ENCODE data around the gene GNB4. TPM values are rescaled to one million over a fixed set of nuclear protein-coding genes. Genes with fewer than 3 reads are reported as not detected.

Gene GNB4
- total RNA-seq, 1 experiment from 2014 or later: 83.3 TPM

GRCh38 chr3:179401561-179401960, 49.7 kb downstream of the GNB4 start:
- BruUV-seq (replicated peaks): no TSS peak
- TF ChIP-seq CTCF (conservative IDR thresholded peaks at IDR 0.05; ENCODE audit: low read depth, low read length) (no peak), EZH2 (IDR thresholded peaks at IDR 0.05; ENCODE audit: borderline replicate concordance, low read depth, low read length, poor library complexity, severe bottlenecking) (no peak)
- ChIA-PET CTCF (no interaction called here), POLR2A (ENCODE audit: low non-redundant PET) (no interaction called here)
- Histone ChIP-seq H3K36me3 (ENCODE audit: insufficient read depth, low read length, poor library complexity, severe bottlenecking) (peaks cover 38% of the 10 kb centered on the region), H3K27me3 (replicated peaks; ENCODE audit: insufficient read depth, low read depth, low read length, poor library complexity) (no peaks in the 10 kb centered on the region), H3K4me1 (ENCODE audit: insufficient read depth, low read length, poor library complexity, severe bottlenecking) (no peaks in the 10 kb centered on the region), H3K9me3 (ENCODE audit: low read depth, low read length, poor library complexity, severe bottlenecking) (no peaks in the 10 kb centered on the region), H3K4me3 (ENCODE audit: low read depth, low read length, poor library complexity, severe bottlenecking) (no peak overlapping the region), H3K27ac (ENCODE audit: low read depth, low read length, poor library complexity, severe bottlenecking) (no peak overlapping the region)
- intact Hi-C loops (cut with micrococcal nuclease; ENCODE audit: unreplicated experiment): no loop called here
- DNase-seq (ENCODE audit: low spot score): no peak

GRCh38 chr3:179398574-179399231, 52.6 kb downstream of the GNB4 start:
- H3K27me3 ChIP-seq (replicated peaks; ENCODE audit: insufficient read depth, low read depth, low read length, poor library complexity): no peaks in the 10 kb centered on the region
- H3K9me3 ChIP-seq (ENCODE audit: low read depth, low read length, poor library complexity, severe bottlenecking): no peaks in the 10 kb centered on the region
- DNase-seq (ENCODE audit: low spot score): no peak
- no peak overlapping the region for H3K4me3 ChIP-seq (ENCODE audit: low read depth, low read length, poor library complexity, severe bottlenecking)
- intact Hi-C loops (cut with micrococcal nuclease; ENCODE audit: unreplicated experiment): no loop called here
- H3K27ac ChIP-seq (ENCODE audit: low read depth, low read length, poor library complexity, severe bottlenecking): no peak overlapping the region
- TF ChIP-seq CTCF (conservative IDR thresholded peaks at IDR 0.05; ENCODE audit: low read depth, low read length) (no peak), EZH2 (IDR thresholded peaks at IDR 0.05; ENCODE audit: borderline replicate concordance, low read depth, low read length, poor library complexity, severe bottlenecking) (no peak)
- POLR2A ChIA-PET (ENCODE audit: low non-redundant PET): no interaction called here
- CTCF ChIA-PET: no interaction called here
- no peaks in the 10 kb centered on the region for H3K4me1 ChIP-seq (ENCODE audit: insufficient read depth, low read length, poor library complexity, severe bottlenecking)
- no TSS peak for BruUV-seq (replicated peaks)
- H3K36me3 ChIP-seq (ENCODE audit: insufficient read depth, low read length, poor library complexity, severe bottlenecking): peaks cover 28% of the 10 kb centered on the region

GRCh38 chr3:179391906-179392305, 59.4 kb downstream of the GNB4 start:
- no peak for DNase-seq (ENCODE audit: low spot score)
- POLR2A ChIA-PET (ENCODE audit: low non-redundant PET): no interaction called here
- CTCF ChIA-PET: no interaction called here
- intact Hi-C loops (cut with micrococcal nuclease; ENCODE audit: unreplicated experiment): no loop called here
- BruUV-seq (replicated peaks): no TSS peak
- no peaks in the 10 kb centered on the region for H3K27me3 ChIP-seq (replicated peaks; ENCODE audit: insufficient read depth, low read depth, low read length, poor library complexity)
- H3K27ac ChIP-seq (ENCODE audit: low read depth, low read length, poor library complexity, severe bottlenecking): no peak overlapping the region
- H3K36me3 ChIP-seq (ENCODE audit: insufficient read depth, low read length, poor library complexity, severe bottlenecking): peaks cover 30% of the 10 kb centered on the region
- no peaks in the 10 kb centered on the region for H3K4me1 ChIP-seq (ENCODE audit: insufficient read depth, low read length, poor library complexity, severe bottlenecking)
- TF ChIP-seq CTCF (conservative IDR thresholded peaks at IDR 0.05; ENCODE audit: low read depth, low read length): no peak
- TF ChIP-seq EZH2 (IDR thresholded peaks at IDR 0.05; ENCODE audit: borderline replicate concordance, low read depth, low read length, poor library complexity, severe bottlenecking): no peak
- no peak overlapping the region for H3K4me3 ChIP-seq (ENCODE audit: low read depth, low read length, poor library complexity, severe bottlenecking)
- H3K9me3 ChIP-seq (ENCODE audit: low read depth, low read length, poor library complexity, severe bottlenecking): no peaks in the 10 kb centered on the region
